Colonic mucosa (tissue), 4 donors: ENCODE measurements around the gene PPIP5K1. TPM values are rescaled to one million over a fixed set of nuclear protein-coding genes. Genes with fewer than 3 reads are reported as not detected.

ENCODE experiments used
- DNase-seq: peaks from one replicate; pipeline ENCODE4 v3.0.0-alpha.2; 2020
- H3K27ac ChIP-seq: fragments of 200-600 bp; one replicate; pipeline ENCODE4 v1.8.0; 2021
- H3K27me3 ChIP-seq: fragments of 200-600 bp; one replicate; pipeline ENCODE4 v1.8.0; 2021
- H3K36me3 ChIP-seq: fragments of 200-600 bp; one replicate; pipeline ENCODE4 v1.8.0; 2021
- H3K4me1 ChIP-seq: fragments of 200-600 bp; one replicate; pipeline ENCODE4 v1.8.0; 2021; ENCODE audit warnings: mild to moderate bottlenecking
- H3K4me3 ChIP-seq: fragments of 200-600 bp; one replicate; pipeline ENCODE4 v1.8.0; 2021
- H3K9ac ChIP-seq, 2 donors: one replicate each; pipeline ENCODE4 v1.7.0; 2013; ENCODE audit warnings: control low read depth in 2 of 2, low read depth in 2 of 2, low read length in 2 of 2
- H3K9me3 ChIP-seq: fragments of 200-600 bp; one replicate; pipeline ENCODE4 v1.8.0; 2021
- intact Hi-C: fragments of 100-400 bp; cut with DNase I; formaldehyde crosslinking; loops from one replicate; pipeline ENCODE4 v1.14.1; 2022
- total RNA-seq, 2 donors: library from RNA; stranded (reverse); fragmentation: NEBNext Ultra II Directional in 1 of 2; extraction: Animal tissue kit (Norgen Biotek cat#: 25700) in 1 of 2; gene quantifications; one replicate each; pipeline ENCODE4 v1.2.1, GENCODE V29; 2021
- TF ChIP-seq, protein P1 (sequence below): fragments of 200-600 bp; IDR thresholded peaks from one replicate; pipeline ENCODE4 v1.8.0; 2022; ENCODE audit warnings: antibody characterized with exemption, mild to moderate bottlenecking
- donor health status: healthy.
- donor health status: DM: no; HTN: no; CAD: no.
- donor health status: DM: no; HTN: no; CAD: no.

Gene PPIP5K1
- total RNA-seq, 2 donors from 2014 or later: 62.5 to 116 TPM

- Histone ChIP-seq H3K27ac (no peak overlapping the region), H3K27me3 (no peaks in the 10 kb centered on the region), H3K9ac (no peak overlapping the region), H3K4me1 (no peaks in the 10 kb centered on the region), H3K4me3 (no peak overlapping the region), H3K9me3 (no peaks in the 10 kb centered on the region), H3K36me3 (no peaks in the 10 kb centered on the region)
- DNase-seq: no peak
- intact Hi-C loops: no loop called here
- TF ChIP-seq, protein P1, sequence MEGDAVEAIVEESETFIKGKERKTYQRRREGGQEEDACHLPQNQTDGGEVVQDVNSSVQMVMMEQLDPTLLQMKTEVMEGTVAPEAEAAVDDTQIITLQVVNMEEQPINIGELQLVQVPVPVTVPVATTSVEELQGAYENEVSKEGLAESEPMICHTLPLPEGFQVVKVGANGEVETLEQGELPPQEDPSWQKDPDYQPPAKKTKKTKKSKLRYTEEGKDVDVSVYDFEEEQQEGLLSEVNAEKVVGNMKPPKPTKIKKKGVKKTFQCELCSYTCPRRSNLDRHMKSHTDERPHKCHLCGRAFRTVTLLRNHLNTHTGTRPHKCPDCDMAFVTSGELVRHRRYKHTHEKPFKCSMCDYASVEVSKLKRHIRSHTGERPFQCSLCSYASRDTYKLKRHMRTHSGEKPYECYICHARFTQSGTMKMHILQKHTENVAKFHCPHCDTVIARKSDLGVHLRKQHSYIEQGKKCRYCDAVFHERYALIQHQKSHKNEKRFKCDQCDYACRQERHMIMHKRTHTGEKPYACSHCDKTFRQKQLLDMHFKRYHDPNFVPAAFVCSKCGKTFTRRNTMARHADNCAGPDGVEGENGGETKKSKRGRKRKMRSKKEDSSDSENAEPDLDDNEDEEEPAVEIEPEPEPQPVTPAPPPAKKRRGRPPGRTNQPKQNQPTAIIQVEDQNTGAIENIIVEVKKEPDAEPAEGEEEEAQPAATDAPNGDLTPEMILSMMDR: no peak
Observed at GRCh38 chr15:43527016-43527801, 62.8 kb downstream of the PPIP5K1 start.

- no peaks in the 10 kb centered on the region for H3K4me1 ChIP-seq
- no peak overlapping the region for H3K9ac ChIP-seq
- no peaks in the 10 kb centered on the region for H3K27me3 ChIP-seq
- DNase-seq: no peak
- H3K36me3 ChIP-seq: no peaks in the 10 kb centered on the region
- intact Hi-C loops: no loop called here
- H3K4me3 ChIP-seq: no peak overlapping the region
- TF ChIP-seq, protein P1: no peak
- H3K9me3 ChIP-seq: no peaks in the 10 kb centered on the region
- H3K27ac ChIP-seq: no peak overlapping the region
Observed at GRCh38 chr15:43526261-43526930, 63.6 kb downstream of the PPIP5K1 start.

DNA sequence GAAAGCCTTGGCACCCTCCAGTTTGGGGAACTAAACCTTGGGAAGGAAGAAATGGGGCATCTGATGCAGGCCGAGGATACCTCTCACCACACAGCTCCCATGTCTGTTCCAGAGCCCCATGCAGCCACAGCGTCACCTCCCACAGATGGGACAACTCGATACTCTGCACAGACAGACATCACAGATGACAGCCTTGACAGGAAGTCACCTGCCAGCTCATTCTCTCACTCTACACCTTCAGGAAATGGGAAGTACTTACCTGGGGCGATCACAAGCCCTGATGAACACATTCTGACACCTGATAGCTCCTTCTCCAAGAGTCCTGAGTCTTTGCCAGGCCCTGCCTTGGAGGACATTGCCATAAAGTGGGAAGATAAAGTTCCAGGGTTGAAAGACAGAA lies 64.9 kb downstream of the PPIP5K1 start:
- intact Hi-C loops: no loop called here
- DNase-seq: no peak
- TF ChIP-seq, protein P1: no peak
- Histone ChIP-seq H3K27ac (no peak overlapping the region), H3K4me3 (no peak overlapping the region), H3K9me3 (no peaks in the 10 kb centered on the region), H3K27me3 (no peaks in the 10 kb centered on the region), H3K9ac (no peak overlapping the region), H3K36me3 (no peaks in the 10 kb centered on the region), H3K4me1 (no peaks in the 10 kb centered on the region)

DNA sequence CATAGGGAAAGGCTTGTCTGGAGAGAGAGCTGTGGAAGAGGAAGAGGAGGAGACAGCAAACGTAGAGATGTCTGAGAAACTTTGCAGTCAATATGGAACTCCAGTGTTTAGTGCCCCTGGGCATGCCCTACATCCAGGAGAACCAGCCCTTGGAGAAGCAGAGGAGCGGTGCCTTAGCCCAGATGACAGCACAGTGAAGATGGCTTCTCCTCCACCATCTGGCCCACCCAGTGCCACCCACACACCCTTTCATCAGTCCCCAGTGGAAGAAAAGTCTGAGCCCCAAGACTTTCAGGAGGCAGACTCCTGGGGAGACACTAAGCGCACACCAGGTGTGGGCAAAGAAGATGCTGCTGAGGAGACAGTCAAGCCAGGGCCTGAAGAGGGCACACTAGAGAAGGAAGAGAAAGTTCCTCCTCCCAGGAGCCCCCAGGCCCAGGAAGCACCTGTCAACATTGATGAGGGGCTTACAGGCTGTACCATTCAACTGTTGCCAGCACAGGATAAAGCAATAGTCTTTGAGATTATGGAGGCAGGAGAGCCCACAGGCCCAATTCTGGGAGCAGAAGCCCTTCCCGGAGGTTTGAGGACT lies 65.7 kb downstream of the PPIP5K1 start:
- no peaks in the 10 kb centered on the region for H3K36me3 ChIP-seq
- intact Hi-C loops: no loop called here

GRCh38 chr15:43523646-43524045 lies 66.4 kb downstream of the PPIP5K1 start:
- Histone ChIP-seq H3K27ac (no peak overlapping the region), H3K36me3 (no peaks in the 10 kb centered on the region), H3K27me3 (no peaks in the 10 kb centered on the region), H3K9me3 (no peaks in the 10 kb centered on the region), H3K4me1 (no peaks in the 10 kb centered on the region), H3K4me3 (no peak overlapping the region), H3K9ac (no peak overlapping the region)
- DNase-seq: no peak
- TF ChIP-seq, protein P1: no peak
- intact Hi-C loops: no loop called here

More for the DNA sequence above, 65.7 kb downstream of the PPIP5K1 start:
- Histone ChIP-seq H3K27me3 (no peaks in the 10 kb centered on the region), H3K9ac (no peak overlapping the region), H3K4me3 (no peak overlapping the region), H3K27ac (no peak overlapping the region), H3K9me3 (no peaks in the 10 kb centered on the region), H3K4me1 (no peaks in the 10 kb centered on the region)
- TF ChIP-seq, protein P1: no peak
- DNase-seq: no peak
